Upper lobe of left lung (tissue), 6 donors: ENCODE data around the gene FCRLB. TPM values are rescaled to one million over a fixed set of nuclear protein-coding genes. Genes with fewer than 3 reads are reported as not detected.

Source experiments
- ATAC-seq, 2 donors: fragments of 200-7000 bp; cut with Tn5 transposase; one replicate each; pipeline ENCODE4 v1.9.1; 2022; ENCODE audit warnings: mild to moderate bottlenecking in 2 of 2, moderate library complexity in 2 of 2; ENCODE audit not compliant: low FRiP score in 2 of 2
- DNase-seq, 2 donors: peaks; one replicate each; pipeline ENCODE4 v3.0.0-alpha.2; 2019 to 2020
- H3K27ac ChIP-seq, 4 donors: fragments of 200-600 bp; sonication (generic); one replicate each; pipeline ENCODE4 v1.5.1; 2016 to 2019
- H3K27me3 ChIP-seq, 4 donors: fragments of 200-600 bp; sonication (generic); one replicate each; pipeline ENCODE4 v1.5.1; 2017 to 2019
- H3K36me3 ChIP-seq, 4 donors: fragments of 200-600 bp; sonication (generic); one replicate each; pipeline ENCODE4 v1.5.1; 2016 to 2019
- H3K4me1 ChIP-seq, 4 donors: fragments of 200-600 bp; sonication (generic); one replicate each; pipeline ENCODE4 v1.5.1; 2018 to 2019
- H3K4me3 ChIP-seq, 4 donors: fragments of 200-600 bp; sonication (generic); one replicate each; pipeline ENCODE4 v1.5.1; 2017 to 2019; ENCODE audit warnings: mild to moderate bottlenecking in 2 of 4, moderate library complexity in 1 of 4
- H3K9me3 ChIP-seq, 4 donors: fragments of 200-600 bp; sonication (generic); one replicate each; pipeline ENCODE4 v1.5.1; 2018 to 2019
- EP300 ChIP-seq, 4 donors: sonication (generic); formaldehyde crosslinking; IDR thresholded peaks; one replicate each; pipeline ENCODE4 v1.5.1; 2017; ENCODE audit warnings: antibody characterized with exemption in 4 of 4, control low read depth in 2 of 4
- POLR2A ChIP-seq, 4 donors: fragments of 450-650 bp; IDR thresholded peaks; one replicate each; pipeline ENCODE4 v1.5.1; 2016 to 2017; ENCODE audit warnings: antibody characterized with exemption in 4 of 4, mild to moderate bottlenecking in 2 of 4
- POLR2AphosphoS5 ChIP-seq, 2 donors: sonication (generic); formaldehyde crosslinking; IDR thresholded peaks; one replicate each; pipeline ENCODE4 v1.5.1; 2017; ENCODE audit warnings: antibody characterized with exemption in 2 of 2
- WGBS, 2 donors: methylation state at CpG; one replicate each; pipeline ENCODE4 v1.1.5; 2017 to 2018; 5-methylcytosine and 5-hydroxymethylcytosine counted together
- total RNA-seq, 6 donors: library from RNA; depleted of rRNA in 4 of 6; stranded (reverse); fragments of >200 nt in 4 of 6; gene quantifications; one replicate each; pipeline versions ENCODE4 v1.1.0 to v1.2.1, GENCODE V29; 2016 to 2021
- TF ChIP-seq, protein P1 (sequence below), 6 experiments: fragments of 450-650 bp in 4 of 6; fragments of 200-600 bp in 2 of 6; sonication (generic) in 2 of 6; IDR thresholded peaks; one replicate each; pipeline ENCODE4 v1.5.1; 2016 to 2019; ENCODE audit warnings: antibody characterized with exemption in 6 of 6
- donor health status: DM: no; HTN: no; CAD: no; lungs with moderate emphysema.
- donor health status: DM: no; HTN: yes; CAD: no; lungs with severe emphysema.

The FCRLB gene
- total RNA-seq, 6 donors from 2014 or later: 1.4 to 2.1 (median 1.7) TPM; not detected in 3

- H3K4me1 ChIP-seq: peaks cover 10 to 22% (median 16%) of the 10 kb centered on the region in 4 donors
- DNase-seq: peak in 1 of 2 donors; percentile 65
- no peaks in the 10 kb centered on the region for H3K36me3 ChIP-seq
- TF ChIP-seq, protein P1, sequence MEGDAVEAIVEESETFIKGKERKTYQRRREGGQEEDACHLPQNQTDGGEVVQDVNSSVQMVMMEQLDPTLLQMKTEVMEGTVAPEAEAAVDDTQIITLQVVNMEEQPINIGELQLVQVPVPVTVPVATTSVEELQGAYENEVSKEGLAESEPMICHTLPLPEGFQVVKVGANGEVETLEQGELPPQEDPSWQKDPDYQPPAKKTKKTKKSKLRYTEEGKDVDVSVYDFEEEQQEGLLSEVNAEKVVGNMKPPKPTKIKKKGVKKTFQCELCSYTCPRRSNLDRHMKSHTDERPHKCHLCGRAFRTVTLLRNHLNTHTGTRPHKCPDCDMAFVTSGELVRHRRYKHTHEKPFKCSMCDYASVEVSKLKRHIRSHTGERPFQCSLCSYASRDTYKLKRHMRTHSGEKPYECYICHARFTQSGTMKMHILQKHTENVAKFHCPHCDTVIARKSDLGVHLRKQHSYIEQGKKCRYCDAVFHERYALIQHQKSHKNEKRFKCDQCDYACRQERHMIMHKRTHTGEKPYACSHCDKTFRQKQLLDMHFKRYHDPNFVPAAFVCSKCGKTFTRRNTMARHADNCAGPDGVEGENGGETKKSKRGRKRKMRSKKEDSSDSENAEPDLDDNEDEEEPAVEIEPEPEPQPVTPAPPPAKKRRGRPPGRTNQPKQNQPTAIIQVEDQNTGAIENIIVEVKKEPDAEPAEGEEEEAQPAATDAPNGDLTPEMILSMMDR (IDR thresholded peaks at IDR 0.05): no peak
- TF ChIP-seq POLR2A (IDR thresholded peaks at IDR 0.05): no peak
- no peak for TF ChIP-seq EP300 (IDR thresholded peaks at IDR 0.05)
- no peak for TF ChIP-seq POLR2AphosphoS5 (IDR thresholded peaks at IDR 0.05)
- H3K9me3 ChIP-seq: no peaks in the 10 kb centered on the region
- ATAC-seq: no peak
- no peak overlapping the region for H3K4me3 ChIP-seq
- 57 to 61% methylated on average over 6 of the region's 6 CpGs for WGBS, 2 donors
- no peak overlapping the region for H3K27ac ChIP-seq
- H3K27me3 ChIP-seq: no peaks in the 10 kb centered on the region
These were observed 8.8 kb downstream of the FCRLB start for GRCh38 chr1:161730050-161730564.

DNA sequence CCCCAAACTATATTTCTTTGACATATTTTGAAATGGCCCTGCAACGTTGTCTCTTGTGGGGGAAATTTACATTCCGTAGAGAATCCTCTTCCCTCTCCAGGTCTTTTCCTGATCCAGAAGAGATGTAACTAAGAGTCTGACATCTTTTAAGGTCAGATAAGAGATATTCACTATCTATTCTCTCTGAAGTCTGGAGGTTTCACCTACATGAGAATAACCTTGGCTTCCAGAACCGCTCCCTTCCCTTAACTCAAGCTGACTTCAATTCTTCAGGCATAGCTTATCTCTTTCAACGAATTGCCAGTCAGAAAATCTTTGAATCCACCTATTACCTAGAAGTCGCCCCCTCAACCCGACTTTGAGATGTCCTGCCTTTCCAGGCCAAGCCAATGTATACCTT is 9.9 kb downstream of the FCRLB start:
- whole genome bisulfite sequencing, 2 donors: 79 to 85% methylated on average over 6 of the region's 6 CpGs
- ATAC-seq (no peak), DNase-seq (no peak)
- no peak overlapping the region for H3K4me3 ChIP-seq
- H3K36me3 ChIP-seq: no peaks in the 10 kb centered on the region
- H3K27me3 ChIP-seq: no peaks in the 10 kb centered on the region
- H3K27ac ChIP-seq: no peak overlapping the region
- H3K4me1 ChIP-seq: peaks cover 4 to 11% (median 8%) of the 10 kb centered on the region in 4 donors
- TF ChIP-seq EP300 (IDR thresholded peaks at IDR 0.05): no peak
- TF ChIP-seq, protein P1 (IDR thresholded peaks at IDR 0.05): no peak
- no peak for TF ChIP-seq POLR2A (IDR thresholded peaks at IDR 0.05)
- TF ChIP-seq POLR2AphosphoS5 (IDR thresholded peaks at IDR 0.05): no peak
- no peaks in the 10 kb centered on the region for H3K9me3 ChIP-seq

GRCh38 chr1:161731981-161732718 is 10.8 kb downstream of the FCRLB start:
- Histone ChIP-seq H3K36me3 (no peaks in the 10 kb centered on the region), H3K27ac (no peak overlapping the region), H3K4me3 (no peak overlapping the region), H3K27me3 (no peaks in the 10 kb centered on the region), H3K4me1 (peaks cover 4 to 7% (median 5%) of the 10 kb centered on the region in 4 donors), H3K9me3 (no peaks in the 10 kb centered on the region)
- 72 to 76% methylated on average over 5 of the region's 5 CpGs for WGBS, 2 donors
- no peak for DNase-seq
- ATAC-seq: no peak
- TF ChIP-seq EP300 (IDR thresholded peaks at IDR 0.05): no peak
- no peak for TF ChIP-seq POLR2AphosphoS5 (IDR thresholded peaks at IDR 0.05)
- TF ChIP-seq, protein P1 (IDR thresholded peaks at IDR 0.05): no peak
- TF ChIP-seq POLR2A (IDR thresholded peaks at IDR 0.05): no peak

DNA sequence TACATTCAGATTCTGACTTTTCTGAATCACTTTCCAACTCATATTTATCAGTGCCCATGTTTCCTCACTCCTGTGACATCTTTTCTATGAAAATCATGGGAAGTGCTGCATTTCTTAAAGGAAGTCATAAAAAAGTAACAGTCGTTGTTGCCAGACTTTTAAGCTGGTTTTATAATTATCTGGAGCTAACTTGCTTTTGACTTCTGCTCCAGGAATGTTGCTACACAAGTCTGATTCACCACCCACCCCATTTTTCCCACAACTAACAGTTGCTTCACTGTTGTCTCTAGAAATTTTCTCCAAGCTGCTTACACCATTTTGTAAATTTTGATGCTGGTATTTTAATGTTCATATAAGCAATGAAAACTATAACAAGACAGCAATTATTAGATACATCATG is 12.2 kb downstream of the FCRLB start:
- no peak overlapping the region for H3K27ac ChIP-seq
- DNase-seq (no peak), ATAC-seq (peak in 1 of 2 donors; percentile 56)
- H3K9me3 ChIP-seq: no peaks in the 10 kb centered on the region
- no peaks in the 10 kb centered on the region for H3K27me3 ChIP-seq
- TF ChIP-seq, protein P1 (IDR thresholded peaks at IDR 0.05): no peak
- TF ChIP-seq EP300 (IDR thresholded peaks at IDR 0.05) (no peak), POLR2A (IDR thresholded peaks at IDR 0.05) (no peak), POLR2AphosphoS5 (IDR thresholded peaks at IDR 0.05) (no peak)
- H3K4me1 ChIP-seq: peaks cover 0 to 3% (median under 1%) of the 10 kb centered on the region in 4 donors
- H3K4me3 ChIP-seq: no peak overlapping the region
- H3K36me3 ChIP-seq: no peaks in the 10 kb centered on the region
- whole genome bisulfite sequencing, 2 donors: 11 to 13% methylated on average over 1 of the region's 1 CpG
